Measurements from ENCODE around the gene ABCG4. TPM values are rescaled to one million over a fixed set of nuclear protein-coding genes. Genes with fewer than 3 reads are reported as not detected.
"Not testable (repeated sequence)": the region's sequence is repeated elsewhere in the genome, so short reads cannot be mapped to it uniquely, and the experiment has no call there.

Gene ABCG4
- total RNA-seq, 4 donors from 2014 or later: 0.14 TPM; not detected in 3

GRCh38 chr11:119179983-119180382 lies 31.1 kb downstream of the ABCG4 start:
- 96% methylated on average over 10 of the region's 10 CpGs; no CpG with 5 or more reads in 1 of the 2 donors for WGBS, 2 donors (ENCODE audit: low coverage in 1 of 2)
- Histone ChIP-seq H3K27me3 (no peaks in the 10 kb centered on the region), H3K4me1 (peaks cover 0 to 3% (median 0%) of the 10 kb centered on the region in 4 donors), H3K36me3 (no peaks in the 10 kb centered on the region), H3K27ac (no peak overlapping the region), H3K4me3 (no peak overlapping the region), H3K9me3 (no peaks in the 10 kb centered on the region)
- no peak for DNase-seq
- no peak for TF ChIP-seq EP300 (IDR thresholded peaks at IDR 0.05; ENCODE audit: low read depth)
- intact Hi-C loops (cut with DNase I; ENCODE audit: low total_unique reads): no loop called here
- in situ Hi-C loops (cut with MboI; ENCODE audit: low pct_ligation_motif_present in 1 of 4, low pct_unique_long_range_greater_than_20kb in 1 of 4, low sequenced_read_pairs in 3 of 4): no loop called here

- no peak for DNase-seq
- TF ChIP-seq POLR2A (IDR thresholded peaks at IDR 0.05) (no peak), EP300 (IDR thresholded peaks at IDR 0.05; ENCODE audit: low read depth) (no peak), CTCF (IDR thresholded peaks at IDR 0.05) (no peak), POLR2AphosphoS5 (IDR thresholded peaks at IDR 0.05) (no peak)
- in situ Hi-C loops (cut with MboI; ENCODE audit: low pct_ligation_motif_present in 1 of 4, low pct_unique_long_range_greater_than_20kb in 1 of 4, low sequenced_read_pairs in 3 of 4) (no loop called here), intact Hi-C loops (cut with DNase I; ENCODE audit: low total_unique reads) (no loop called here)
- Histone ChIP-seq H3K4me3 (no peak overlapping the region), H3K27me3 (no peaks in the 10 kb centered on the region), H3K4me1 (peaks cover 0 to 3% (median 0%) of the 10 kb centered on the region in 4 donors), H3K27ac (no peak overlapping the region), H3K36me3 (no peaks in the 10 kb centered on the region), H3K9me3 (no peaks in the 10 kb centered on the region)
- WGBS, 2 donors (ENCODE audit: low coverage in 1 of 2): 91% methylated on average over 6 of the region's 6 CpGs; no CpG with 5 or more reads in 1 of the 2 donors
These were observed 32.2 kb downstream of the ABCG4 start for GRCh38 chr11:119180729-119181676.

GRCh38 chr11:119181677-119182412 lies 33.0 kb downstream of the ABCG4 start:
- Histone ChIP-seq H3K27me3 (no peaks in the 10 kb centered on the region), H3K27ac (no peak overlapping the region), H3K9me3 (no peaks in the 10 kb centered on the region), H3K36me3 (no peaks in the 10 kb centered on the region), H3K4me1 (peaks cover 0 to 10% (median 0%) of the 10 kb centered on the region in 4 donors), H3K4me3 (no peak overlapping the region)
- no peak for TF ChIP-seq EP300 (IDR thresholded peaks at IDR 0.05; ENCODE audit: low read depth)
- TF ChIP-seq POLR2AphosphoS5 (IDR thresholded peaks at IDR 0.05): no peak
- no peak for TF ChIP-seq POLR2A (IDR thresholded peaks at IDR 0.05)
- TF ChIP-seq CTCF (IDR thresholded peaks at IDR 0.05): no peak
- in situ Hi-C loops (cut with MboI; ENCODE audit: low pct_ligation_motif_present in 1 of 4, low pct_unique_long_range_greater_than_20kb in 1 of 4, low sequenced_read_pairs in 3 of 4) (no loop called here), intact Hi-C loops (cut with DNase I; ENCODE audit: low total_unique reads) (no loop called here)
- WGBS, 2 donors (ENCODE audit: low coverage in 1 of 2): 83% methylated on average over 2 to 17 of the region's 17 CpGs
- no peak for DNase-seq

- H3K4me3 ChIP-seq; H3K36me3 ChIP-seq; in situ Hi-C loops (cut with MboI; ENCODE audit: low pct_ligation_motif_present in 1 of 4, low pct_unique_long_range_greater_than_20kb in 1 of 4, low sequenced_read_pairs in 3 of 4); H3K27me3 ChIP-seq; H3K9me3 ChIP-seq; intact Hi-C loops (cut with DNase I; ENCODE audit: low total_unique reads); DNase-seq; H3K27ac ChIP-seq: not testable (repeated sequence)
- 38 to 63% methylated on average over 4 to 9 of the region's 9 CpGs for WGBS, 2 donors (ENCODE audit: low coverage in 1 of 2)
- H3K4me1 ChIP-seq: peaks cover 0 to 22% (median 5%) of the 10 kb centered on the region in 4 donors
These were observed 35.5 kb downstream of the ABCG4 start for GRCh38 chr11:119184399-119184798.
